HL-60 (cell line): ENCODE results near the gene SSTR1.

Experiments
- DNase-seq, 2 experiments: peaks; one replicate each; pipeline ENCODE4 v3.0.0-alpha.2; 2010 to 2020; ENCODE audit warnings: low read depth in 1 of 2, low spot score in 1 of 2
- H3K27ac ChIP-seq: fragments of 250-450 bp; sonication (Bioruptor Pico); replicated peaks from 2 replicates; pipeline ENCODE4 v1.5.1; 2020; ENCODE audit warnings: mild to moderate bottlenecking, moderate library complexity
- H3K27me3 ChIP-seq: fragments of 250-450 bp; sonication (Bioruptor Pico); 2 replicates; pipeline ENCODE4 v1.5.1; 2021; ENCODE audit warnings: mild to moderate bottlenecking, moderate library complexity; ENCODE audit not compliant: insufficient read depth, poor library complexity, severe bottlenecking
- H3K4me3 ChIP-seq: replicated peaks from 2 replicates; pipeline ENCODE4 v1.5.1; 2011; ENCODE audit warnings: mild to moderate bottlenecking, control low read depth, low read length; ENCODE audit not compliant: insufficient read depth
- CTCF ChIP-seq: IDR thresholded peaks from one replicate; pipeline ENCODE4 v1.5.1; 2011; ENCODE audit warnings: low read length, control low read depth, inconsistent platforms; ENCODE audit not compliant: insufficient read depth
- GABPA ChIP-seq: IDR thresholded peaks from 2 replicates; pipeline ENCODE4 v1.6.1; 2012; ENCODE audit warnings: low read depth
- POLR2AphosphoS5 ChIP-seq: IDR thresholded peaks from 2 replicates; pipeline ENCODE4 v1.6.1; 2012; ENCODE audit warnings: low read depth
- REST ChIP-seq: IDR thresholded peaks from 2 replicates; pipeline ENCODE4 v1.6.1; 2012; ENCODE audit warnings: low read depth; ENCODE audit not compliant: insufficient replicate concordance
- SPI1 ChIP-seq: IDR thresholded peaks from 2 replicates; pipeline ENCODE4 v1.6.1; 2012; ENCODE audit warnings: low read depth, mild to moderate bottlenecking, borderline replicate concordance

Gene SSTR1

GRCh38 chr14:38225946-38226345 lies 18.2 kb downstream of the SSTR1 start:
- no peak for TF ChIP-seq CTCF
- TF ChIP-seq GABPA, result no peak
- TF ChIP-seq SPI1, result no peak
- no peak for DNase-seq
- no peak overlapping the region for H3K27ac ChIP-seq
- no peak overlapping the region for H3K4me3 ChIP-seq
- no peaks in the 10 kb centered on the region for H3K27me3 ChIP-seq

- no peak for DNase-seq
- Histone ChIP-seq H3K27me3 (no peaks in the 10 kb centered on the region), H3K27ac (no peak overlapping the region), H3K4me3 (no peak overlapping the region)
- TF ChIP-seq CTCF (no peak), REST (no peak), GABPA (no peak), SPI1 (no peak), POLR2AphosphoS5 (no peak)
These were observed 18.7 kb downstream of the SSTR1 start for GRCh38 chr14:38226366-38226765.

- Histone ChIP-seq H3K27ac (no peak overlapping the region), H3K4me3 (no peak overlapping the region), H3K27me3 (no peaks in the 10 kb centered on the region)
- TF ChIP-seq GABPA (no peak), SPI1 (no peak), CTCF (no peak), POLR2AphosphoS5 (no peak), REST (no peak)
- no peak for DNase-seq
These were observed 25.5 kb downstream of the SSTR1 start for GRCh38 chr14:38233218-38233617.

GRCh38 chr14:38238332-38238731 lies 30.6 kb downstream of the SSTR1 start:
- no peak for DNase-seq
- no peaks in the 10 kb centered on the region for H3K27me3 ChIP-seq
- no peak for TF ChIP-seq SPI1
- no peak for TF ChIP-seq CTCF
- no peak for TF ChIP-seq REST
- TF ChIP-seq POLR2AphosphoS5, result no peak
- no peak for TF ChIP-seq GABPA
- no peak overlapping the region for H3K27ac ChIP-seq
- no peak overlapping the region for H3K4me3 ChIP-seq
